AG09309 (cell line): ENCODE measurements around the gene RASL10A.

Experiments used
- DNase-seq: peaks from one replicate; pipeline ENCODE4 v3.0.0-alpha.2; 2010; ENCODE audit warnings: low read depth
- H3K4me3 ChIP-seq: 2 replicates; pipeline ENCODE4 v1.5.1; 2011; ENCODE audit warnings: mild to moderate bottlenecking, low read depth, low read length, moderate library complexity; ENCODE audit not compliant: control insufficient read depth
- TF ChIP-seq, protein P1 (sequence below): IDR thresholded peaks from 2 replicates; pipeline ENCODE4 v1.5.1; 2011; ENCODE audit warnings: mild to moderate bottlenecking, low read depth, low read length, inconsistent platforms; ENCODE audit not compliant: insufficient read depth, control insufficient read depth; ENCODE audit errors: missing control alignments

Gene RASL10A

DNA sequence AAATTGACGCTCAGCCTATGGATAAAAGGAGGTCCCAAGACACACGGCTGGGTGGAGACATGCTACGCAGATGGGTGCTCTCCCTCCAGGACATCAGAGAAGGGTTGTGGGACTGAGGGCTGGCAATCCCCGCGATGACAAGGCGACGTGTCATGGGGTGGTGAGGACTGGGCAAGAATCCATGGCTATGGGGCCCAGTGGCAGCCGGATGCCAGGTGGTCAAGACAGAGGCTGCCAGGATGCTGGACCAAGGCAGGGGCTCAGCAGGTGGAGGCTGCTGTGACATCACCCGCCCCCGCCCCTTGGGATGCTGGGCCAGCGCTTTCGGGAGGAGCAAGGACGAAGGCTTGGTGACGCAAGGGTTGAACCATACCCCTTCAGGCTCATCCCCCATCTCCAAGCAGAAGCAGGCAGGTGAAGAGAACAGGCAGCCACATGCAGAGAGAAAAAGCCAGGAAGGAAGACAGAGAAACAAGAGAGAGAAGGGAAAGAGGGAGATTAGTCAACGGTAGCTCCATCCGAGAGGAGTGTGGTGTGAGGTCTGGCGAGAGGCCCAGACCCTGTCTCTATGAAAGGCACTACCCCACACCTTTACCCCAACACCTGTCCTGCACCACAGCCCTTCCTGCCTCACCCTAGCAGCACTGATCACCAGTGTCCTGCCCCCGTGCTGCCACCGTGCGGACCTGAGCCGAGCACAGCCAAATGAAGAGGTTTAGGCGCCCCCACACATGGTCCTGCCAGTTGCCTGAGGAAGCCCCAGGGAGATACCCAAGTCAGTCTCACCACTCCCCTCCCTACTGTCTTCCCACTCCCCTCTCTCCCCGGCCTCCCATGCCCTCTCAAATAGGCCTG, 24.1 kb upstream of the RASL10A start:
- H3K4me3 ChIP-seq: no peak overlapping the region
- no peak for DNase-seq
- TF ChIP-seq, protein P1, sequence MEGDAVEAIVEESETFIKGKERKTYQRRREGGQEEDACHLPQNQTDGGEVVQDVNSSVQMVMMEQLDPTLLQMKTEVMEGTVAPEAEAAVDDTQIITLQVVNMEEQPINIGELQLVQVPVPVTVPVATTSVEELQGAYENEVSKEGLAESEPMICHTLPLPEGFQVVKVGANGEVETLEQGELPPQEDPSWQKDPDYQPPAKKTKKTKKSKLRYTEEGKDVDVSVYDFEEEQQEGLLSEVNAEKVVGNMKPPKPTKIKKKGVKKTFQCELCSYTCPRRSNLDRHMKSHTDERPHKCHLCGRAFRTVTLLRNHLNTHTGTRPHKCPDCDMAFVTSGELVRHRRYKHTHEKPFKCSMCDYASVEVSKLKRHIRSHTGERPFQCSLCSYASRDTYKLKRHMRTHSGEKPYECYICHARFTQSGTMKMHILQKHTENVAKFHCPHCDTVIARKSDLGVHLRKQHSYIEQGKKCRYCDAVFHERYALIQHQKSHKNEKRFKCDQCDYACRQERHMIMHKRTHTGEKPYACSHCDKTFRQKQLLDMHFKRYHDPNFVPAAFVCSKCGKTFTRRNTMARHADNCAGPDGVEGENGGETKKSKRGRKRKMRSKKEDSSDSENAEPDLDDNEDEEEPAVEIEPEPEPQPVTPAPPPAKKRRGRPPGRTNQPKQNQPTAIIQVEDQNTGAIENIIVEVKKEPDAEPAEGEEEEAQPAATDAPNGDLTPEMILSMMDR: no peak

DNA sequence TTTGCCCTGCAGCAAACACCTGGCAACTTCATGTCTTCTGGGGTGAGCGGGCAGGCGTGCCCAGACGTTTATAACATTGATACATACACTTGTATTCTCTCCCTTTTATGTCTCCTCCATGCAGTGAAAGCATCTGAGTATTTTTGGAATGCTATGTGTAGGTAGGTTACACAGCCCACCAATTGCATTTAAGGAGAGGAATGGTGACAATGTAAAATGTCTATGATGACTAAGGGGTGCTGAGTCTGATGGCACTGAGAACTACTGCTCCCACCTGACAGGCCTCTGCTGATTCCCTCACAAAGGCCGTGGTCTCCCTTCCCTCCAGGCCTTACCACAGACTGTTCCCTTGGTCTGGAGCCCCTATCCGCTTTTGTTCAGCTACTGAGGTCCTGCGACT, 22.9 kb upstream of the RASL10A start:
- TF ChIP-seq, protein P1: no peak
- H3K4me3 ChIP-seq: no peak overlapping the region
- no peak for DNase-seq

DNA sequence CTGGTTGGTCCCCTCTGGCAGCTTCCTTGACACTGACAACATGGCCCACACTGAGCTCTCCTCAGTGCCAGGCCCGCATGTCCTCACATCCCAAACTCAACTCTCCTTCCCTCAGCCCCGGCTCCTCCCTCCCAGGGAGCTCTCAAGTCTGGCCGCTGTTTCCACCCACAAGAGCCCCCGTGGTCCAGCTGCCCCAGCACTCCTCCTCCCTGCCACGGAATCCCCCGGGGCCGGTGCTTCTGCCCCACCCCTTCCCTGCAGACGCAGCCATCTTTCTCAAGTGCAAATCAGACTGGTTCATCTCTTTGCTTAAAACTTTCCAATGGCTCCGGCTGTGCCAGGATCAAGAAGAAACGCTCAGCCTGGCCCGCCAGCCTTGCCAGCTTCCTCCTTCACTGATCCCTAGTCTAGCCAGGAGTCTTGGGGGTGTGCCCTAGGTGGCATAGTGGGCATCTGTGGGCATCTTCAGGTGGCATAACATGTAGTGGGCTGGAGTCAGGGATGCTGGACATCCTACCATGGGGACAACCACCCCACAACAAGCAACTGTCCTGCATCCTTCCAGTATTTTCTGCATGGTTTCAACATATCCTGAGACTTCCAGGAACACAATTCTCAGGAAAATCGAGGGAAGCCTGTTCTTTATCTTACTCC, 22.3 kb upstream of the RASL10A start:
- no peak for DNase-seq
- TF ChIP-seq, protein P1: no peak
- no peak overlapping the region for H3K4me3 ChIP-seq

DNA sequence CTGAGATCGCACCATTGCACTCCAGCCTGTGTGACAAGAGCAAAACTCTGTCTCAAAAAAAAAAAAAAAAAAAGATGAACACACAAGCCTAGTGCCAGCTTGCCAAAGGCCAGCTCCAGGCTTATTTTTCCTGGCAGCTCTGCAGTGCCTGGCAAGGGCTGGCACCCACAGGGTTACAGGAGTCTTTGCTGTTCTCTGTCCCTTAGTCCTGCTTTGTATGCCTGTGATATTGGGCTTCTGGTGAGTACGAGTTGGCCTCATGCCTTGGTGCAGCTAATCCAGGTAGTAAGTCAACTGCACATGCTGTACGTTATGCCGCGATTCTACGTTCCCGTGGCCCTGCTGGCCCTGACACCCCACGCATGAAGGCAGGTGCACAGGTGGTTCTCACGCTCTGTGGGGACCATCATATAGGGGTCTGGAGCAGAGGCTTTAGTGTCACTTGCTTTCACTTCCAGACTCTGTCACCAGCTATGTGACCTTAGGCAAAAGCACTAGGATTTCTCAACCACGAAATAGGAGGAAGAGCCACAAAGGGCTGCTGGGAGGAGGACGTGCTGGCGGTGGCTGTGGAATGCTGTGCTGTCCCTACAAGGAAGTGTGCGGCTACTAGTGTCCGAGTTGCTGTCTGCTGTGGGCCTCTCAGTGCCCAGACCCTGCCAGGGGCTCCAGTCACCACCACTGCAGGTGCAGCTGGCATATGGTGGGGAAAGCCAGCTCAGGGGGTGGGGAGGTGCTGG, 21.4 kb upstream of the RASL10A start:
- TF ChIP-seq, protein P1: no peak
- no peak overlapping the region for H3K4me3 ChIP-seq
- DNase-seq: no peak

DNA sequence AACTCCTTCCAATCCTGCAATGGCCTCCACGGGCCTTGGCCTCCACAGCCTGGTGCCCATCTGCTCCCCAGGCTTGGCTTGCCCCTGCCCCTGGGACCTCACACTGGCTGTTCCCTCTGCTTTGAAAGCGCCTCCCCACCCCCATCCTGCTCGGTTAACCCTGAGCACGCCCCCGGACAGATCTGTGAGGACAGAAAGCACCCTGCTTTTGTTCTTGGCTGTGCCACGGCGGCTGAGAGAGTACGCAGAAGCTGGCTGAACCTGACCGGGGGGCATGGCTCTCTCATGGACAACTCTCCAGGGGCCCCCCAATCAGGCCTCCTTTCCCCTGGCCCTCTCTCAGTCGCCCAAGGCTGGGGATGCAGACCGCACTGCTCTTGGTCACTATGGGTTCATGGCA, 20.2 kb upstream of the RASL10A start:
- DNase-seq: no peak
- TF ChIP-seq, protein P1: no peak
- no peak overlapping the region for H3K4me3 ChIP-seq

DNA sequence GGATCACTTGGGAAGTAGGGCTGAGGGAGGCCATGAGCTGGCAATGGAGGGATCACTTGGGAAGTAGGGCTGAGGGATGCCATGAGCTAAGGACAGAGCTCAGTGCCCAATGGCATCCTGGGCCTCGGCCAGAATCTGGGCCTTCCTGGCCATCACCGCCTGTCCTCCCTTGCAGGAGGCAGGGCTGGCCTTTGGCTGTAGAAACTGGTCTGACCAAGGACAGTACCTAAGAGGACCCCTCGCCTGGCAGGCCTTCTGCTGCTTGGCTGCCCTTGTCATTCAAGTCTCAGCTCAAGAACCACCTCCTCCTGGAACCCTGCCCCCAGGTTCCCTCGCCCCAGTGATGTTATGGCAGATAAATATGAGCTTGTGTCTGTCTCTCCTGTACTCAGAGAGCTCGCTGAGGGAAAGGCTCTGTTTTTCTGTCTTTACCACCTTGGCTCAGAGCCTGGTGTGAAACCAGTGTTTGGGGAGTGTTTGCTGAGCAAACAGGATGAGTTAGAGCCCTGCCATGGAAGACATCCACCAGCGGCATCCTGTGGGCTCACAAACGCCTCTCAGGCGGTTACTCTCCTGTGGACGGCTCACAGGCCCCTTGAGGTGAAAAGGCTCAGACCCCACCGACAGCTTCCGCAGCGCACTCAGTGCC, 19.3 kb upstream of the RASL10A start:
- no peak overlapping the region for H3K4me3 ChIP-seq
- TF ChIP-seq, protein P1: no peak
- DNase-seq: no peak
